T-helper 17 cell (primary cell): Measurements from ENCODE around the gene GALR3. TPM values are rescaled to one million over a fixed set of nuclear protein-coding genes. Genes with fewer than 3 reads are reported as not detected.
"Not testable (repeated sequence)": the region's sequence is repeated elsewhere in the genome, so short reads cannot be mapped to it uniquely, and the experiment has no call there.

ENCODE experiments used
- ATAC-seq: fragments of 150-1000 bp; cut with Tn5 transposase; 2 replicates; pipeline ENCODE4 v1.10.0; 2021; ENCODE audit warnings: mild to moderate bottlenecking, moderate library complexity
- DNase-seq, 3 donors: peaks; one replicate each; pipeline versions ENCODE4 v3.0.0 to v3.0.0-alpha.2; 2020 to 2021
- H3K9me3 ChIP-seq: one replicate; pipeline ENCODE4 v1.7.0; 2013; ENCODE audit warnings: low read length, mild to moderate bottlenecking; ENCODE audit not compliant: control insufficient read depth, poor library complexity, severe bottlenecking
- H3K27ac Mint-ChIP-seq: one replicate; pipeline ENCODE4 v1.8.0; 2022; ENCODE audit warnings: mild to moderate bottlenecking, moderate library complexity, mixed read lengths
- H3K27me3 Mint-ChIP-seq: one replicate; pipeline ENCODE4 v1.8.0; 2022; ENCODE audit warnings: mixed read lengths
- H3K36me3 Mint-ChIP-seq: one replicate; pipeline ENCODE4 v1.8.0; 2022; ENCODE audit warnings: low read depth, mixed read lengths
- H3K4me1 Mint-ChIP-seq: one replicate; pipeline ENCODE4 v1.8.0; 2022; ENCODE audit warnings: mild to moderate bottlenecking, mixed read lengths
- H3K4me3 Mint-ChIP-seq: one replicate; pipeline ENCODE4 v1.8.0; 2022; ENCODE audit warnings: mild to moderate bottlenecking, moderate library complexity, mixed read lengths
- total RNA-seq, 4 donors: library from RNA in 2 of 4; stranded (reverse) in 2 of 4; gene quantifications; one replicate each; pipeline ENCODE4 v1.2.3 and lab custom pipeline; 2022 to 2026

The GALR3 gene
- total RNA-seq, 2 donors from 2014 or later, result not detected

- Mint-ChIP-seq H3K27me3 (no peaks in the 10 kb centered on the region), H3K36me3 (no peaks in the 10 kb centered on the region), H3K27ac (no peak overlapping the region), H3K4me1 (no peaks in the 10 kb centered on the region), H3K4me3 (no peak overlapping the region)
- no peak for ATAC-seq
- no peaks in the 10 kb centered on the region for H3K9me3 ChIP-seq
- no peak for DNase-seq
These were observed 28.8 kb upstream of the GALR3 start for GRCh38 chr22:37794376-37794775.

- Mint-ChIP-seq H3K27me3 (no peaks in the 10 kb centered on the region), H3K4me3 (no peak overlapping the region), H3K27ac (no peak overlapping the region), H3K36me3 (no peaks in the 10 kb centered on the region), H3K4me1 (no peaks in the 10 kb centered on the region)
- DNase-seq (no peak), ATAC-seq (no peak)
- no peaks in the 10 kb centered on the region for H3K9me3 ChIP-seq
These were observed 27.1 kb upstream of the GALR3 start for GRCh38 chr22:37796079-37796478.

- DNase-seq, H3K4me3 Mint-ChIP-seq, H3K36me3 Mint-ChIP-seq, ATAC-seq, H3K4me1 Mint-ChIP-seq, H3K9me3 ChIP-seq, H3K27ac Mint-ChIP-seq, H3K27me3 Mint-ChIP-seq: not testable (repeated sequence)
These were observed 25.9 kb upstream of the GALR3 start for GRCh38 chr22:37797259-37797658.

GRCh38 chr22:37797874-37798500, 25.2 kb upstream of the GALR3 start:
- H3K4me1 Mint-ChIP-seq, result peaks cover 3% of the 10 kb centered on the region
- no peak for DNase-seq
- ATAC-seq, result no peak

GRCh38 chr22:37799979-37800378, 23.2 kb upstream of the GALR3 start:
- not testable (repeated sequence) for H3K9me3 ChIP-seq, H3K4me1 Mint-ChIP-seq, H3K4me3 Mint-ChIP-seq, ATAC-seq, H3K27me3 Mint-ChIP-seq, DNase-seq, H3K36me3 Mint-ChIP-seq, H3K27ac Mint-ChIP-seq

More at GRCh38 chr22:37797874-37798500, 25.2 kb upstream of the GALR3 start:
- H3K27me3 Mint-ChIP-seq, result peaks cover 4% of the 10 kb centered on the region
- H3K27ac Mint-ChIP-seq, result no peak overlapping the region
- no peaks in the 10 kb centered on the region for H3K9me3 ChIP-seq
- no peaks in the 10 kb centered on the region for H3K36me3 Mint-ChIP-seq
- no peak overlapping the region for H3K4me3 Mint-ChIP-seq

GRCh38 chr22:37801946-37802309, 21.3 kb upstream of the GALR3 start:
- Mint-ChIP-seq H3K4me1 (peaks cover 18% of the 10 kb centered on the region), H3K4me3 (peak overlapping the region; percentile 89), H3K27me3 (peaks cover 16% of the 10 kb centered on the region), H3K36me3 (peaks cover 4% of the 10 kb centered on the region), H3K27ac (no peak overlapping the region)
- no peaks in the 10 kb centered on the region for H3K9me3 ChIP-seq
- peak; percentile 37 for ATAC-seq
- DNase-seq, result no peak

GRCh38 chr22:37802310-37803194, 20.6 kb upstream of the GALR3 start:
- peaks cover 4% of the 10 kb centered on the region for H3K36me3 Mint-ChIP-seq
- H3K27ac Mint-ChIP-seq, result no peak overlapping the region
- H3K4me3 Mint-ChIP-seq, result peak overlapping the region; percentile 89
- no peaks in the 10 kb centered on the region for H3K9me3 ChIP-seq
- H3K27me3 Mint-ChIP-seq, result peaks cover 16% of the 10 kb centered on the region
- peaks cover 18% of the 10 kb centered on the region for H3K4me1 Mint-ChIP-seq
- DNase-seq (no peak), ATAC-seq (peak; percentile 49)

GRCh38 chr22:37803195-37803638, 20.0 kb upstream of the GALR3 start:
- peak overlapping the region; percentile 89 for H3K4me3 Mint-ChIP-seq
- no peak overlapping the region for H3K27ac Mint-ChIP-seq
- H3K9me3 ChIP-seq, result no peaks in the 10 kb centered on the region
- peaks cover 16% of the 10 kb centered on the region for H3K27me3 Mint-ChIP-seq
- ATAC-seq (no peak), DNase-seq (no peak)
- peaks cover 4% of the 10 kb centered on the region for H3K36me3 Mint-ChIP-seq
- peaks cover 20% of the 10 kb centered on the region for H3K4me1 Mint-ChIP-seq

- peaks cover 4% of the 10 kb centered on the region for H3K36me3 Mint-ChIP-seq
- peak overlapping the region; percentile 89 for H3K4me3 Mint-ChIP-seq
- H3K9me3 ChIP-seq, result no peaks in the 10 kb centered on the region
- H3K27me3 Mint-ChIP-seq, result peaks cover 16% of the 10 kb centered on the region
- H3K4me1 Mint-ChIP-seq, result peaks cover 20% of the 10 kb centered on the region
- ATAC-seq (no peak), DNase-seq (no peak)
- peak overlapping the region; percentile 2 for H3K27ac Mint-ChIP-seq
These were observed 19.4 kb upstream of the GALR3 start for GRCh38 chr22:37803639-37804351.

GRCh38 chr22:37804352-37804880, 18.8 kb upstream of the GALR3 start:
- Mint-ChIP-seq H3K4me1 (peaks cover 20% of the 10 kb centered on the region), H3K27me3 (peaks cover 16% of the 10 kb centered on the region), H3K36me3 (peaks cover 4% of the 10 kb centered on the region), H3K4me3 (peak overlapping the region; percentile 89), H3K27ac (peak overlapping the region; percentile 2)
- ATAC-seq (no peak), DNase-seq (no peak)
- no peaks in the 10 kb centered on the region for H3K9me3 ChIP-seq

GRCh38 chr22:37804881-37805809, 18.0 kb upstream of the GALR3 start:
- H3K4me3 Mint-ChIP-seq, result peak overlapping the region; percentile 89
- peak overlapping the region; percentile 71 for H3K27ac Mint-ChIP-seq
- peak; percentile 29 for ATAC-seq
- no peaks in the 10 kb centered on the region for H3K9me3 ChIP-seq
- peak; percentile 40 to 62 (median 43) for DNase-seq
- peaks cover 16% of the 10 kb centered on the region for H3K27me3 Mint-ChIP-seq
- H3K36me3 Mint-ChIP-seq, result peaks cover 4% of the 10 kb centered on the region
- peaks cover 20% of the 10 kb centered on the region for H3K4me1 Mint-ChIP-seq

GRCh38 chr22:37805810-37806277, 17.3 kb upstream of the GALR3 start:
- Mint-ChIP-seq H3K36me3 (peaks cover 4% of the 10 kb centered on the region), H3K27ac (peak overlapping the region; percentile 71), H3K4me1 (peaks cover 20% of the 10 kb centered on the region), H3K4me3 (peak overlapping the region; percentile 89), H3K27me3 (peaks cover 16% of the 10 kb centered on the region)
- H3K9me3 ChIP-seq, result no peaks in the 10 kb centered on the region
- ATAC-seq (no peak), DNase-seq (no peak)
